ENCODE data around the gene TTC3.

- no peak for TF ChIP-seq POLR2A (IDR thresholded peaks at IDR 0.05; ENCODE audit: low read depth, low read length)
- no peak for TF ChIP-seq TAF1 (IDR thresholded peaks at IDR 0.05; ENCODE audit: borderline replicate concordance, low read depth, low read length)
Observed at GRCh38 chr21:37100316-37100715, 27.3 kb downstream of the TTC3 start.
